ENCODE data around the gene GSPT1.
"Not testable (repeated sequence)": the region's sequence is repeated elsewhere in the genome, so short reads cannot be mapped to it uniquely, and the experiment has no call there.

The GSPT1 gene

GRCh38 chr16:11857161-11857560 is 58.6 kb downstream of the GSPT1 start:
- DNase-seq (ENCODE audit: low spot score) = no peak

GRCh38 chr16:11852092-11852809 is 63.5 kb downstream of the GSPT1 start:
- no peak for DNase-seq (ENCODE audit: low spot score)

DNA sequence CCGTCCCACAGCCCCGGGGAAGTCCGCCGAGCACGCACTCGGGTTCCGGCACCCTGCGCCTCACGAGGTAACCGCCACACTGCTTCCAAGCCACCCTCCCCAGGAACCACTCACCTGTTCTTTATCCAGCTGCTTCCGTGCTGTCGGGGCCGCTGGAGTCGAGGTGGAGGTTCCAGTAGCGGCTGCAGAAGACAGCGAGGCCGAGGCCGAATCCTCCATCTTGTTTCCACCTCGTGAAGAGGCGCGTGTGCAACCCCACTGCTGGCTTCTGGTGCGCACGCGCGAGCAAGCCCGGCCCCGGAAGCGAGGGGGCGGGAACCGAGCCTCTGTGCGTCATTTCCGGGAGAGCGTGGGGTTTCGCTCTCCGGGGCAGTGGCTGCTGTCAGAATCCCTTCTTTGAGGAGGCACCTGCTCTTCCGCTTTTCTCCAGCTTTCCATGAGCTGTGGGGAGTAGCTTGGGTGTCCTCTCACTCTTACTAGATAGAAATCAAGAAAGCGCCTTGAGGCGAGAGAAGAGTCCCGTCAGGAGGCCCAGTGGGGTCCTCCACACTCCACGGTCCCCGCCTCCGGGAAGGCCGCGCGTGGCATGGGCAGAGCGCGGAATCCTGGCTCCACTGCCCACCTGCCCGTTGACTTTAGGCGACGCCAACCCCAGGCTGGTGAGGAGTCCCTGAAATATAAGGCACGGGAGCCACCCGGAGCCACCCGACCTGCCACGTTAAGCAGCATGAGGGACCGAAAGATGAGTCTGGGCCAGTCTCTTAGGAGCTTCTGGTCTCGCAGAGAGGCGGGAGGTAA is 64.3 kb downstream of the GSPT1 start, which contains the start of gene RSL1D1:
Gene RSL1D1 (minus strand): TSS at position 249 of the 798 bp plus-strand sequence. CDS start 30 bp downstream, at position 219.
- peak; percentile 96 for DNase-seq (ENCODE audit: low spot score)

- DNase-seq (ENCODE audit: low spot score) = no peak
These were observed 66.9 kb downstream of the GSPT1 start for GRCh38 chr16:11848842-11849241.

DNA sequence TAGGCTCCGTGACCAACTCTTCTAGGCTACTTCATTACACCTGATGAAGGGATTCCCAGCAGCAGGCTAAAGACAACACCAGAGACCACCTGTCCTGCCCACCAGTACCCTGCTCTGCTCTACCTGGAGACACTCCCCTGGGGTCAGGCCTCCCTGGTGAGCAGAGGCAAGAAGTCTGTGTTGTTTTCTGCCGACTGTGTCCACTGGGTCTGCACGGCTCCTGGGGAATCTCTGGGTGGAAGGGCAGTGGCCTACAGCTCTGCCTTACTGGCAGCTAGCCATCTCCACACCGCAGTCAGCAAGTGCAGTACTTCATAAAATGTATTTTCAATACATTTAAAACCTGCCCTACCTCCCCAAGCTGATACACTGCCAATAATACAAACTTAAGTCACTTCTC is 71.3 kb downstream of the GSPT1 start:
- DNase-seq (ENCODE audit: low spot score) = no peak

DNA sequence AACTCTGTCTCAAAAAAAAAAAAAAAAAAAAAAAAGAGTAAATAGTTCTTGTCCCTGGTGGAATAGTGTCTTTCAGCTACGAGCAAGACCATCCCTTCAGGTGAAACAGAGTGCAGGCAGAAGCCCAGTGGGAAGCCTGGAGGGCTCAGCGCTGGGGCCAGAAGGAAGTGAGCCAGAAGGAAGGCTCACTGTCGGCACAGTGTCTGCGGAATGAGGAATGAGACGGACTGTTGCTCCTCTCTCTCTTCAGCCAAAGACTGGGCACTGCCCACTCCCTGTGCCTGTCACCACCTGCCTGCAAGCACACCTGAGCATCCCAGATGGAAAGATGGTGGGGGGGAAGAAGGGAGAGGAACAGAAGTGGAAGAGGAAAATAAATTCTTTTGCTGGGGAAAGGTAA is 71.9 kb downstream of the GSPT1 start:
- no peak for DNase-seq (ENCODE audit: low spot score)

GRCh38 chr16:11843206-11843605 is 72.5 kb downstream of the GSPT1 start:
- DNase-seq (ENCODE audit: low spot score) = no peak

GRCh38 chr16:11841026-11841425 is 74.7 kb downstream of the GSPT1 start:
- DNase-seq (ENCODE audit: low spot score) = no peak

- no peak for DNase-seq (ENCODE audit: low spot score)
These were observed 79.0 kb downstream of the GSPT1 start for GRCh38 chr16:11836650-11837244.

- no peak for DNase-seq (ENCODE audit: low spot score)
These were observed 79.7 kb downstream of the GSPT1 start for GRCh38 chr16:11835891-11836649.

- no peak for DNase-seq (ENCODE audit: low spot score)
These were observed 80.4 kb downstream of the GSPT1 start for GRCh38 chr16:11835309-11835708.

DNA sequence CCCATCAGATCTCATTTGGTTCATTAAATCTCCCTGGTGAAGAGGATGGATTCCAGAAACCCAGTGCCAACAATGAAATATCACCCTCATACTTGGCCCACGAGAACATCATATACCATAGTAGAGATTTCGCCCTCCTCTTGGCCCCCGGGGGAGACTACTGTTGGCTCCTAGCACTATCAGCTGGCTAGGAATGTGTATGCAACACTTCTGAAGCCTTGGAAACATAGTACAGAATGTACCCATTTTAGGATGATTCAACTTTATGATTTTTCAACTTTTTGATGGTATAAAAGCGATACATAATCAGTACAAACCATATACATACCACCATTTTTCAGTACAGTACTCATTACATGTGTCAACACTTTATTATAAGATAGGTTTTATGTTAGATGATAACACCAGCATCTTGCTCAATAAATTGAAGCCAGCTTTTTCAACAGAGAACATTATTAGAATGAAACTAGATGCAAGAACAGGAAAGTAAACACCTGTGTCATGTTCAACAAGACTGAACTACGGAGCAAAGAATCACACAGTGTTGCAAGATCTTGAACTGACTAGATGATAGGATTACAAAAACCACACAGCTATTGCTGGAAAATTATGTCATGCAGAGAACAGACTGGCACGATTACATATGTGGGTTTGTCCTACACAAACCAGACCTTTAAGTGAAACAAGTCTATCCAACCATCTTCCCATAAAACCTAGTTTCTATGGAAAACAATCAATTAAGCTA is 81.6 kb downstream of the GSPT1 start:
- DNase-seq (ENCODE audit: low spot score) = no peak

DNA sequence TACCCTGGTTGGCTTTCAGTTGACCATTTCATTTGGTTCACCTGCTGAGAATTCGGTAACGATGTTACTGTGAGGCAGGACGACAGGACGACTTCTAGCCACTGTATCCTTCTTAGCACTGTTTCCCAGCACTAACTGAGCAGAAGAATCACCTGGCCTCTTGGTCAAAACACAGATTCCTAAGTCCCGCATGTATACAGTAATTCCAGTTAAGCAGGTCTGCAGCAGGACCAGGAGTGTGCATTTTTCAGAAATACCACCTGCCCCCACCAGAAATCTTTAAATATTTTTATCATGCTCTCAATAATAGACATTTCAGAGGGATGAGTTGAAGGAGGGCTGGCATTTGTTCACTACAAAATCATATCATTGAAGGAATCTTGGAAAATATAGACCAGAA is 87.1 kb downstream of the GSPT1 start:
- no peak for DNase-seq (ENCODE audit: low spot score)

DNA sequence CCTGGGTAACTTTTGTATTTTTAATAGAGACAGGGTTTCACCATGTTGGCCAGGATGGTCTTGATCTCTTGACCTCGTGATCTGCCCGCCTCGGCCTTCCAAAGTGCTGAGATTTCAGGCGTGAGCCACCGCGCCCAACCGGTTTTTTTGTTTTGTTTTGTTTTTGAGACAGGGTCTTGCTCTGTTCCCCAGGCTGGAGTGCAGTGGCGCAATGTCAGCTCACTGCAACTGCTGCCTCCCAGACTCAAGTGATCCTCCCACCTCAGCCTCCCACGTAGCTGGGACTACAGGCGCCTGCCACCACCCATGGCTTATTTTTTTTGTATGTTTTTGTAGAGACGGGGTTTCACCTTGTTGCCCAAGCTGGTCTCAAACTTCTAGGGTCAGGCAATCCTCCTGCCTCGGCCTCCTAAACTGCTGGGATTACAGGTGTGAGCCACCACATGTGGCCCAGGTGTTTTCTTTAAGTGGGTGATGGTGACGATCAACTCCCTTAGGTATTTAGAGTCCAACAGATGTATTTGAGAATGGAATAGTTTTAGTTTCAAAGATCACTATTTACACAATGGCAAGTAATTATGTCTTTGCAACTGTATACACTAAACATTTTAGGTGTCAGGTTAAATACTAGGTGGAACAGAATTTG is 90.1 kb downstream of the GSPT1 start:
- DNase-seq (ENCODE audit: low spot score) = not testable (repeated sequence)

DNA sequence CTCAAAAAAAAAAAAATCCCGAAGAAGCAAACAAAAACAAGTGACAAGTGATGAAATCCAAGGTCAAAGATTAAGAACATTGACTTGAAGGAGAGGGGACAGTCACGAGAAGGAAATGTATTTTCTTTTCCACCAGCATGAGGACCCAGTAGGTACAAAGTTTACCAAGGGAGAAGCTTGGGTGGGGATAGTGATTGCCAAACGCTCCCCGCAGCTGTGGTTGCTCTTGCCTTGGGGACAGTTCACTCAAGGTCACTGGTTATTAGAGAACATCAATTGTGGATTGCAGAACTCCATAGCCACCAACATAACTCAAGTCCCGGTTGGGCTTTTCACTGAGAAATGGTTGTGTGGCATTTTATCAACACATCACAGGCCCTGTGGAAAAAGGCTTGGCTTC is 91.4 kb downstream of the GSPT1 start:
- no peak for DNase-seq (ENCODE audit: low spot score)

DNA sequence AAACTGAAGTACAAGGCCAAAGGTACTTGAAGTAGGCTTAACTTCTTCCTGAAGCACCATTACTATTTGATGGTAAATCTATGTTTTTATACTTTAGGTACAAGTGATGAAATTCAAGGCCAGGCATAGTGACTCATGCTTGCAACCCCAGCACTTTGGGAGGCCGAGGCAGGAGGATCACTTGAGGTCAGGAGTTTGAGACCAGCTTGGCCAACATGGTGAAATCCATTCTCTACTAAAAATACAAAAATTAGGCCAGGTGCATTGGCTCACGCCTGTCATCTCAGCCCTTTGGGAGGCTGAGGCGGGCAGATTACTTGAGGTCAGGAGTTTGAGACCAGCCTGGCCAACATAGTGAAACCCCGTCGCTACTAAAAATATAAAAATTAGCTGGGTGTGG is 92.1 kb downstream of the GSPT1 start:
- not testable (repeated sequence) for DNase-seq (ENCODE audit: low spot score)

DNA sequence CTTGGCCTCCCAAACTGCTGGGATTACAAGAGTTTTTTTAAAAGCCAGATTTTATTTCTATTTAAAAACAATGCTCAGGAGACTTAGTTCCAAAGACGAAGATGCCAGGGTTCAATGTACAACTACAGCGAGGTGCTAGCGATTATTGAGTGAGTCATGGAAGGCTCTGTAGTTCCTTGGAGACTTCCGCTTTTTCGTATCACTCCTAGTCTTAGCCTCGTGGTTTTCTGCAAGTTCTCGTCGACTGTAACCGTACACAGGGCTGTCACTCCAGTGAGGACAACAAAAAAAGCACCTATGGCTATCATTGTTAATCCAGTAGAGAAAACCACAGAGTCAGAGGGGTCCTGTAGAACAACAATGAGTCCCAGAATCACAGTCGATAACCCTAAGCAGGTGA is 96.0 kb downstream of the GSPT1 start:
- no peak for DNase-seq (ENCODE audit: low spot score)

- not testable (repeated sequence) for DNase-seq (ENCODE audit: low spot score)
These were observed 96.8 kb downstream of the GSPT1 start for GRCh38 chr16:11818970-11819369.

All from kidney capillary endothelial cell (primary cell).